OCI-LY1 (cell line): ENCODE measurements around the gene PRKCE.

Experiments
- H2AFZ ChIP-seq: fragments of 200-600 bp; sonication (generic), shearing (Covaris generic); 2 replicates; pipeline ENCODE4 v1.6.0; 2014; ENCODE audit warnings: antibody characterized with exemption, mild to moderate bottlenecking, low read length
- H3F3A ChIP-seq: fragments of 200-600 bp; sonication (generic), shearing (Covaris generic); 2 replicates; pipeline ENCODE4 v1.6.0; 2014; ENCODE audit warnings: mild to moderate bottlenecking, antibody characterized with exemption, low read length, moderate library complexity; ENCODE audit not compliant: insufficient read depth
- H3K27ac ChIP-seq: fragments of 200-600 bp; sonication (generic); 2 replicates; pipeline ENCODE4 v1.5.1; 2014; ENCODE audit warnings: low read length, mixed run types, mild to moderate bottlenecking, low read depth; ENCODE audit not compliant: poor library complexity, severe bottlenecking
- H3K27me3 ChIP-seq: fragments of 200-600 bp; sonication (generic); 2 replicates; pipeline ENCODE4 v1.6.0; 2014; ENCODE audit warnings: antibody characterized with exemption, mild to moderate bottlenecking, low read length, moderate library complexity; ENCODE audit not compliant: insufficient read depth
- H3K36me3 ChIP-seq: fragments of 200-600 bp; sonication (generic); 2 replicates; pipeline ENCODE4 v1.6.1; 2014; ENCODE audit warnings: mild to moderate bottlenecking, antibody characterized with exemption, low read length, moderate library complexity, mixed read lengths; ENCODE audit not compliant: insufficient read depth
- H3K4me1 ChIP-seq: fragments of 200-600 bp; sonication (generic); 2 replicates; pipeline ENCODE4 v1.5.1; 2014; ENCODE audit warnings: mild to moderate bottlenecking, low read length, moderate library complexity; ENCODE audit not compliant: insufficient read depth, severe bottlenecking
- H3K4me2 ChIP-seq: fragments of 200-600 bp; sonication (generic), shearing (Covaris generic); 2 replicates; pipeline ENCODE4 v1.6.1; 2014; ENCODE audit warnings: low read length
- H3K4me3 ChIP-seq: fragments of 200-600 bp; sonication (generic); 2 replicates; pipeline ENCODE4 v1.5.1; 2014; ENCODE audit warnings: low read length, low read depth, mild to moderate bottlenecking, mixed read lengths; ENCODE audit not compliant: poor library complexity, severe bottlenecking
- H3K79me2 ChIP-seq: fragments of 200-600 bp; shearing (Covaris generic); 2 replicates; pipeline ENCODE4 v1.6.1; 2016; ENCODE audit warnings: mixed run types, low read length, mixed read lengths; ENCODE audit not compliant: insufficient read depth
- H3K9ac ChIP-seq: fragments of 200-600 bp; sonication (generic), shearing (Covaris generic); 2 replicates; pipeline ENCODE4 v1.6.1; 2014; ENCODE audit warnings: mild to moderate bottlenecking, low read length, mixed read lengths
- H3K9me2 ChIP-seq: fragments of 200-600 bp; sonication (generic), shearing (Covaris generic); 2 replicates; pipeline ENCODE4 v1.6.1; 2014; ENCODE audit warnings: low read depth, mild to moderate bottlenecking, low read length, mixed read lengths
- H3K9me3 ChIP-seq: fragments of 200-600 bp; shearing (Covaris generic); 2 replicates; pipeline ENCODE4 v1.6.1; 2014; ENCODE audit warnings: low read length, mixed read lengths
- H4K20me1 ChIP-seq: fragments of 200-600 bp; sonication (generic), shearing (Covaris generic); 2 replicates; pipeline ENCODE4 v1.6.0; 2016; ENCODE audit warnings: mild to moderate bottlenecking, low read length; ENCODE audit not compliant: insufficient read depth
- EZH2 ChIP-seq: fragments of 200-600 bp; sonication (generic), shearing (Covaris generic); IDR thresholded peaks from 2 replicates; pipeline ENCODE4 v1.8.0; 2017; ENCODE audit warnings: borderline replicate concordance, mixed run types, mild to moderate bottlenecking, antibody characterized with exemption, low read length, moderate library complexity, mixed read lengths
- TF ChIP-seq, protein P1 (sequence below): fragments of 200-600 bp; sonication (generic), shearing (Covaris generic); IDR thresholded peaks from 2 replicates; pipeline ENCODE4 v1.5.1; 2017; ENCODE audit warnings: mild to moderate bottlenecking, antibody characterized with exemption, low read length, moderate library complexity, mixed read lengths

The PRKCE gene

DNA sequence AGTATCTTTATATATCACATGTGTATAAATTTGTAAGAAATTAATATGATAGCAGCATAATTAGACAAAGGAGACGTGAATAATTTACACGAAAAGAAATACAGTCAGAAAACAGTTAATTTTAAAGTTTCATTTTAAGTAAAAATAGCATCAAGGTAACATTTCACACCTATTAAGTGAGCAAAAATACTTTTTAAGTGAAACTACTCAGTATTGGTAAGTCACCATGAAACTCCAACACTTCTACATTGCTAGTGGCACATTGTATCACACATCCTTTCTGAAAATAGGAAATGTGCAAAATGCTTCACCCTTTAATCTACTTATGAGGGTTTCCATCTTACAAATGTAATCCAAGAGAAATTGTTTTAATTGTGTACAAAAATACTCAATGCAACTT is 357.8 kb downstream of the PRKCE start:
- Histone ChIP-seq H3K4me1 (no peaks in the 10 kb centered on the region), H3K4me3 (no peak overlapping the region), H3K36me3 (peaks cover 46% of the 10 kb centered on the region), H3K9me2 (no peaks in the 10 kb centered on the region), H3K9ac (no peak overlapping the region), H3K9me3 (no peaks in the 10 kb centered on the region), H3K27me3 (no peaks in the 10 kb centered on the region), H2AFZ (no peak overlapping the region), H3K79me2 (no peaks in the 10 kb centered on the region), H3K27ac (no peak overlapping the region), H4K20me1 (no peaks in the 10 kb centered on the region), H3F3A (no peaks in the 10 kb centered on the region), H3K4me2 (no peak overlapping the region)
- TF ChIP-seq, protein P1, sequence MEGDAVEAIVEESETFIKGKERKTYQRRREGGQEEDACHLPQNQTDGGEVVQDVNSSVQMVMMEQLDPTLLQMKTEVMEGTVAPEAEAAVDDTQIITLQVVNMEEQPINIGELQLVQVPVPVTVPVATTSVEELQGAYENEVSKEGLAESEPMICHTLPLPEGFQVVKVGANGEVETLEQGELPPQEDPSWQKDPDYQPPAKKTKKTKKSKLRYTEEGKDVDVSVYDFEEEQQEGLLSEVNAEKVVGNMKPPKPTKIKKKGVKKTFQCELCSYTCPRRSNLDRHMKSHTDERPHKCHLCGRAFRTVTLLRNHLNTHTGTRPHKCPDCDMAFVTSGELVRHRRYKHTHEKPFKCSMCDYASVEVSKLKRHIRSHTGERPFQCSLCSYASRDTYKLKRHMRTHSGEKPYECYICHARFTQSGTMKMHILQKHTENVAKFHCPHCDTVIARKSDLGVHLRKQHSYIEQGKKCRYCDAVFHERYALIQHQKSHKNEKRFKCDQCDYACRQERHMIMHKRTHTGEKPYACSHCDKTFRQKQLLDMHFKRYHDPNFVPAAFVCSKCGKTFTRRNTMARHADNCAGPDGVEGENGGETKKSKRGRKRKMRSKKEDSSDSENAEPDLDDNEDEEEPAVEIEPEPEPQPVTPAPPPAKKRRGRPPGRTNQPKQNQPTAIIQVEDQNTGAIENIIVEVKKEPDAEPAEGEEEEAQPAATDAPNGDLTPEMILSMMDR: no peak
- no peak for TF ChIP-seq EZH2

DNA sequence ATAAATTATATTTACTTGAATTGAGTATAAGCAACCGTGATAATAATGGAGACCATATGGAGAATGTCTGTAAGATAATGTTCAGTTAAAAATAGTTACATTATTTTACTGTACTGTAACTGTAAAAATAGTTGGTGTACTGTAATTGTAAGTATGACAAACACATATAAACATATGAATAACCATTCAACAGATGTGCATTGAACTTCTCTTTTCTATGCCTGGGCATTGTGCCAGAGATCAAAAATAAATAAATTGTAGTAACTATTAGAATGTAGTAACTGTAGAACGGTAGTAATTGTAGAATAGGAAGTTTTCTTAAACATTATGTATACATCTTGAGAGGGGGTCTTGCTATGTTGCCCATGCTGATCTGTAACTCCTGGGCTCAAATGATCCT is 358.3 kb downstream of the PRKCE start:
- no peak overlapping the region for H3K4me2 ChIP-seq
- no peak overlapping the region for H3K9ac ChIP-seq
- H3F3A ChIP-seq: no peaks in the 10 kb centered on the region
- no peaks in the 10 kb centered on the region for H3K9me3 ChIP-seq
- H3K79me2 ChIP-seq: no peaks in the 10 kb centered on the region
- no peak overlapping the region for H3K27ac ChIP-seq
- no peak for TF ChIP-seq EZH2
- TF ChIP-seq, protein P1: no peak
- H3K27me3 ChIP-seq: no peaks in the 10 kb centered on the region
- no peak overlapping the region for H2AFZ ChIP-seq
- no peaks in the 10 kb centered on the region for H4K20me1 ChIP-seq
- no peaks in the 10 kb centered on the region for H3K4me1 ChIP-seq
- no peak overlapping the region for H3K4me3 ChIP-seq
- peaks cover 46% of the 10 kb centered on the region for H3K36me3 ChIP-seq
- no peaks in the 10 kb centered on the region for H3K9me2 ChIP-seq

DNA sequence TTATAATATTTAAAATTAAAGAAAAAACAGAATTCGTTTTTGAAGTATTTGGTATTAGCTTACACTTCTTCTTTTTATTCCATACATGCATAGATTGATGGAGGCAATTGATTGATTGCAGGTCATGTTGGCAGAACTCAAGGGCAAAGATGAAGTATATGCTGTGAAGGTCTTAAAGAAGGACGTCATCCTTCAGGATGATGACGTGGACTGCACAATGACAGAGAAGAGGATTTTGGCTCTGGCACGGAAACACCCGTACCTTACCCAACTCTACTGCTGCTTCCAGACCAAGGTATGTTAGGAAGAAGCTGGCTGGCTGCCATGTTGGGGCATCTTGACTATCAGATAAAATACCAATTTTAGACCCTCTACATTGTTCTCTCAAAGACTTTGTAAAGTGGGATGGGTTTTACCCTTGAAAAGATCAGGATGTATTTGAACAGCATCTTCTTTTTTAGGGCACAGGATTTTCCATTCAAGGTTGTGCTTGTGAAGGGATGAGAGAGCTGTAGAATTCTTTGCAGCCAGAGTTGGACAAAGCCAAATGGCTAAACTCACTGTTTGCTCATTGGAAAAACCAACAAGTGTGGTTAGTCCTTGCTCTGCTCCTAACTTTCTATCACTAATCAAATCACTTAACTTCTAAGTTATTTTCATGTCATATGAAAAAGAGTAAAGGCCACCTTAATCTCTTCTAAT is 358.9 kb downstream of the PRKCE start:
- Histone ChIP-seq H3K9me3 (no peaks in the 10 kb centered on the region), H3K4me3 (no peak overlapping the region), H3K27ac (no peak overlapping the region), H2AFZ (no peak overlapping the region), H3K27me3 (no peaks in the 10 kb centered on the region), H3K4me2 (no peak overlapping the region), H3F3A (no peaks in the 10 kb centered on the region), H3K36me3 (peaks cover 46% of the 10 kb centered on the region), H3K79me2 (no peaks in the 10 kb centered on the region), H4K20me1 (no peaks in the 10 kb centered on the region), H3K9ac (no peak overlapping the region), H3K9me2 (no peaks in the 10 kb centered on the region), H3K4me1 (no peaks in the 10 kb centered on the region)
- TF ChIP-seq, protein P1: no peak
- no peak for TF ChIP-seq EZH2
